H1 (cell line): Measurements from ENCODE around the gene TYK2. TPM values are rescaled to one million over a fixed set of nuclear protein-coding genes. Genes with fewer than 3 reads are reported as not detected.

Experiments
- CTCF ChIA-PET: fragments of 300-600 bp; sonication (Branson Sonifier 250); formaldehyde crosslinking; loops from one replicate; lab custom pipeline; 2021; ENCODE audit not compliant: partially characterized antibody; lab: Charles Lee
- POLR2A ChIA-PET: fragments of 300-600 bp; sonication (Branson Sonifier 250); formaldehyde crosslinking; loops from one replicate; lab custom pipeline; 2021; ENCODE audit warnings: inconsistent platforms; ENCODE audit not compliant: partially characterized antibody; lab: Charles Lee
- DNase-seq, 2 experiments: peaks; one replicate each; pipeline versions ENCODE4 v3.0.0 to v3.0.0-alpha.2; 2010 to 2022; ENCODE audit warnings: low spot score in 2 of 2, low read depth in 1 of 2, mixed read lengths in 1 of 2
- FAIRE-seq: peaks from 2 replicates; lab custom pipeline; 2011; peaks lifted over from hg19 to GRCh38; lab: Jason Lieb, UNC
- H2AFZ ChIP-seq: 2 replicates; pipeline ENCODE4 v1.8.1; 2012; ENCODE audit warnings: low read length, inconsistent platforms
- H2AK5ac ChIP-seq: 2 replicates; pipeline ENCODE4 v1.6.1; 2013; ENCODE audit warnings: low read depth, low read length
- H2BK120ac ChIP-seq: replicated peaks from 2 replicates; pipeline ENCODE3; 2013; ENCODE audit warnings: low read depth, low read length, inconsistent platforms
- H2BK12ac ChIP-seq: 2 replicates; pipeline ENCODE4 v1.6.1; 2013; ENCODE audit warnings: low read depth, low read length
- H2BK15ac ChIP-seq: 2 replicates; pipeline ENCODE4 v1.6.1; 2013; ENCODE audit warnings: low read length
- H2BK20ac ChIP-seq: 2 replicates; pipeline ENCODE4 v1.6.1; 2013; ENCODE audit warnings: low read length
- H2BK5ac ChIP-seq: 2 replicates; pipeline ENCODE4 v1.6.1; 2013; ENCODE audit warnings: low read depth, low read length
- H3K14ac ChIP-seq: 2 replicates; pipeline ENCODE4 v1.6.1; 2013; ENCODE audit warnings: inconsistent platforms; ENCODE audit not compliant: insufficient read length
- H3K18ac ChIP-seq: 2 replicates; pipeline ENCODE4 v1.6.1; 2013; ENCODE audit warnings: low read length; ENCODE audit errors: extremely low read depth
- H3K23ac ChIP-seq: 2 replicates; pipeline ENCODE4 v1.6.1; 2013; ENCODE audit warnings: inconsistent platforms; ENCODE audit not compliant: insufficient read length
- H3K23me2 ChIP-seq: 2 replicates; pipeline ENCODE4 v1.6.1; 2013; ENCODE audit warnings: low read depth, low read length
- H3K27ac ChIP-seq: 2 replicates; pipeline ENCODE4 v1.6.1; 2011; ENCODE audit warnings: low read depth, low read length, inconsistent platforms
- H3K27me3 ChIP-seq, 4 experiments: replicated peaks in 1 of 4; 1 replicate in 1 of 4; 2 replicates in 3 of 4; pipeline versions ENCODE4 v1.6.1 to v1.8.1; 2011 to 2013; ENCODE audit warnings: low read length in 3 of 4, mild to moderate bottlenecking in 3 of 4, inconsistent platforms in 2 of 4, mixed read lengths in 2 of 4, moderate library complexity in 1 of 4; ENCODE audit not compliant: control insufficient read depth in 3 of 4, insufficient read depth in 3 of 4; ENCODE audit errors: extremely low read depth in 1 of 4
- H3K36me3 ChIP-seq, 4 experiments: 2 replicates each; pipeline versions ENCODE4 v1.6.1 to v1.8.1; 2011 to 2013; ENCODE audit warnings: mild to moderate bottlenecking in 4 of 4, low read length in 3 of 4, moderate library complexity in 2 of 4, control low read depth in 1 of 4, inconsistent platforms in 1 of 4; ENCODE audit not compliant: insufficient read depth in 4 of 4, control insufficient read depth in 2 of 4
- H3K4ac ChIP-seq: replicated peaks from 2 replicates; pipeline ENCODE3; 2013; ENCODE audit warnings: low read length, low read depth, mixed read lengths, inconsistent platforms; ENCODE audit not compliant: insufficient read length
- H3K4me1 ChIP-seq, 4 experiments: replicated peaks in 1 of 4; 1 replicate in 1 of 4; 2 replicates in 3 of 4; pipeline versions ENCODE4 v1.6.1 to v1.8.1; 2011 to 2013; ENCODE audit warnings: low read length in 3 of 4, inconsistent platforms in 2 of 4, mixed read lengths in 1 of 4; ENCODE audit not compliant: insufficient read depth in 4 of 4, control insufficient read depth in 3 of 4
- H3K4me2 ChIP-seq, 2 experiments: 2 replicates each; pipeline versions ENCODE4 v1.6.1 to v1.8.1; 2011 to 2013; ENCODE audit warnings: low read depth in 2 of 2, low read length in 2 of 2, control low read depth in 1 of 2, inconsistent platforms in 1 of 2, mild to moderate bottlenecking in 1 of 2; ENCODE audit not compliant: insufficient read depth in 1 of 2
- H3K4me3 ChIP-seq, 4 experiments: fragments of 200-600, 300-600 bp in 1 of 4; sonication (generic), shearing (Covaris generic), sonication (Bioruptor Twin) in 1 of 4; 2 replicates each; pipeline versions ENCODE4 v1.5.1 to v1.8.1; 2011 to 2016; ENCODE audit warnings: low read length in 4 of 4, low read depth in 3 of 4, control low read depth in 2 of 4, inconsistent platforms in 2 of 4, mild to moderate bottlenecking in 2 of 4, mixed read lengths in 1 of 4, moderate library complexity in 1 of 4; ENCODE audit not compliant: insufficient read depth in 2 of 4; ENCODE audit errors: extremely low read depth in 1 of 4
- H3K56ac ChIP-seq: replicated peaks from 2 replicates; pipeline ENCODE3; 2013; ENCODE audit warnings: low read depth, mild to moderate bottlenecking, mixed read lengths, low read length, inconsistent platforms; ENCODE audit not compliant: insufficient read length
- H3K79me1 ChIP-seq: 2 replicates; pipeline ENCODE4 v1.6.1; 2013; ENCODE audit warnings: low read depth, low read length, control low read depth
- H3K79me2 ChIP-seq, 2 experiments: 2 replicates each; pipeline versions ENCODE4 v1.6.1 to v1.8.1; 2012 to 2013; ENCODE audit warnings: low read length in 2 of 2, mild to moderate bottlenecking in 2 of 2, inconsistent platforms in 1 of 2; ENCODE audit not compliant: insufficient read depth in 2 of 2, control insufficient read depth in 1 of 2
- H3K9ac ChIP-seq, 4 experiments: replicated peaks in 1 of 4; 1 replicate in 1 of 4; 2 replicates in 3 of 4; pipeline versions ENCODE4 v1.6.1 to v1.8.1; 2011 to 2013; ENCODE audit warnings: low read depth in 3 of 4, low read length in 3 of 4, control low read depth in 2 of 4, mild to moderate bottlenecking in 2 of 4, moderate library complexity in 2 of 4, inconsistent platforms in 1 of 4; ENCODE audit errors: extremely low read depth in 1 of 4
- H3K9me3 ChIP-seq, 2 experiments: 2 replicates each; pipeline versions ENCODE4 v1.6.1 to v1.8.1; 2012 to 2013; ENCODE audit warnings: mild to moderate bottlenecking in 2 of 2, moderate library complexity in 2 of 2, control low read depth in 1 of 2, inconsistent platforms in 1 of 2, low read depth in 1 of 2, low read length in 1 of 2, mixed read lengths in 1 of 2; ENCODE audit not compliant: insufficient read depth in 2 of 2
- H4K20me1 ChIP-seq, 2 experiments: replicated peaks in 1 of 2; 2 replicates each; pipeline versions ENCODE3 to v1.8.1; 2011 to 2013; ENCODE audit warnings: inconsistent platforms in 2 of 2, low read length in 2 of 2, mild to moderate bottlenecking in 1 of 2; ENCODE audit not compliant: insufficient read depth in 2 of 2, control insufficient read depth in 1 of 2
- H4K5ac ChIP-seq: 2 replicates; pipeline ENCODE4 v1.6.1; 2013; ENCODE audit warnings: low read length, low read depth, mixed read lengths, inconsistent platforms; ENCODE audit not compliant: insufficient read length
- H4K8ac ChIP-seq: 2 replicates; pipeline ENCODE4 v1.8.0; 2013; ENCODE audit warnings: mild to moderate bottlenecking, moderate library complexity, low read length, inconsistent platforms; ENCODE audit not compliant: insufficient read depth; ENCODE audit errors: extremely low read depth
- H4K91ac ChIP-seq: replicated peaks from 2 replicates; pipeline ENCODE3; 2013; ENCODE audit warnings: low read length, mixed read lengths, inconsistent platforms; ENCODE audit not compliant: insufficient read length
- MAX ChIP-seq: IDR thresholded peaks from 2 replicates; pipeline ENCODE4 v1.6.1; 2012; ENCODE audit warnings: inconsistent platforms
- SP1 ChIP-seq: IDR thresholded peaks from 2 replicates; pipeline ENCODE4 v1.6.1; 2011; ENCODE audit warnings: low read depth, low read length
- TCF12 ChIP-seq: IDR thresholded peaks from 2 replicates; pipeline ENCODE4 v1.6.1; 2011; ENCODE audit warnings: low read depth, mild to moderate bottlenecking, low read length
- WGBS, 2 experiments: shearing (Covaris generic) in 1 of 2; methylation state at CpG; one replicate each; pipeline versions ENCODE4 v1.1.6 to v1.1.7; 2013 to 2015; ENCODE audit warnings: low lambda C conversion rate in 2 of 2, mixed read lengths in 2 of 2, inconsistent platforms in 1 of 2, low coverage in 1 of 2, missing lambda C conversion rate in 1 of 2; ENCODE audit not compliant: insufficient replicate concordance in 2 of 2, insufficient coverage in 1 of 2, insufficient read length in 1 of 2; ENCODE audit errors: extremely low coverage in 1 of 2, missing lambda C conversion rate in 1 of 2; 5-methylcytosine and 5-hydroxymethylcytosine counted together
- polyA plus RNA-seq, 7 experiments: library from polyadenylated mRNA; depleted of rRNA in 3 of 7; stranded (reverse) in 5 of 7; unstranded in 2 of 7; fragments of >200 nt in 5 of 7; fragments of 200-250 nt in 2 of 7; gene quantifications; 1 replicate in 5 of 7; 2 replicates in 1 of 7; 4 replicates in 1 of 7; pipeline versions ENCODE4 v1.2.1 to v1.2.3, GENCODE V29; 2011 to 2013; ENCODE audit warnings: missing spikeins in 2 of 7, mixed read lengths in 2 of 7
- total RNA-seq: library from RNA; stranded (reverse); fragmentation: NEBNext Ultra II Directional; extraction: Animal tissue kit (Norgen Biotek cat#: 25700); gene quantifications from 2 replicates; pipeline ENCODE4 v1.2.1, GENCODE V29; 2021

Gene TYK2
- total and polyA plus RNA-seq, 2 of the 8 experiments (the other 6 are each of a cell fraction or from before 2014, with no cell fraction given): 32.1 to 40.8 TPM

GRCh38 chr19:10417541-10418234, 37.3 kb upstream of the TYK2 start:
- ChIA-PET CTCF (interaction anchor here (0.6 to 9.4 kb wide), 25 partner anchors 12 to 1099 kb away, joined by 3 to 172 read pairs (median 5); partner anchors contain the start of genes ATG4D and CDC37), POLR2A (interaction anchor here (0.6 to 5.0 kb wide), 4 partner anchors 13 to 302 kb away, joined by 3 to 33 read pairs (median 4); partner anchors contain the start of genes CDC37 and S1PR5)
- Histone ChIP-seq H2AK5ac (0 out of 2 replicates have a peak overlapping the region, but pooled peaks have one; percentile 30), H3K18ac (peak overlapping the region; percentile 5; the same call in 1 of the 2 replicates), H3K4me3 (peak overlapping the region in 3 of 4 experiments; percentile 24 to 60 (median 30); a peak in 6 of 8 replicates), H3K27ac (no peak overlapping the region), H3K79me2 (no peaks in the 10 kb centered on the region), H4K5ac (no peak overlapping the region), H3K4me2 (peak overlapping the region; percentile 64 to 98), H3K79me1 (no peaks in the 10 kb centered on the region), H4K91ac (no peak overlapping the region), H2BK20ac (no peak overlapping the region), H2AFZ (no peak overlapping the region), H3K56ac (no peak overlapping the region), H2BK5ac (no peak overlapping the region), H3K4ac (no peak overlapping the region), H3K27me3 (peaks cover 34 to 73% (median 63%) of the 10 kb centered on the region in 4 experiments), H2BK120ac (no peak overlapping the region), H3K9me3 (peaks cover 0 to 2% of the 10 kb centered on the region in 2 experiments; a peak in 1 of 4 replicates), H3K9ac (no peak overlapping the region), H4K20me1 (peaks cover 0 to 15% of the 10 kb centered on the region in 2 experiments), H3K14ac (no peak overlapping the region), H3K23ac (no peak overlapping the region), H2BK15ac (peak overlapping the region; percentile 65; the same call in 1 of the 2 replicates), H4K8ac (no peak overlapping the region; the same call in 1 of the 2 replicates), H2BK12ac (no peak overlapping the region), H3K36me3 (no peaks in the 10 kb centered on the region), H3K4me1 (peaks cover 5 to 26% (median 13%) of the 10 kb centered on the region in 4 experiments), H3K23me2 (peaks cover 14% of the 10 kb centered on the region; the same call in 1 of the 2 replicates)
- no peak for FAIRE-seq
- peak in 1 of 2 experiments; percentile 77 for DNase-seq
- TF ChIP-seq MAX (no peak), SP1 (no peak), TCF12 (no peak)
- 30% methylated on average over 27 of the region's 30 CpGs; no CpG with 5 or more reads in 1 of the 2 experiments for WGBS, 2 experiments
